ENCODE measurements around the gene PKHD1. TPM values are rescaled to one million over a fixed set of nuclear protein-coding genes. Genes with fewer than 3 reads are reported as not detected.

PKHD1 gene
- total RNA-seq, 2 donors from 2014 or later = not detected

- no peak for TF ChIP-seq CTCF (IDR thresholded peaks at IDR 0.05)
- H3K27me3 ChIP-seq = no peaks in the 10 kb centered on the region
- no peaks in the 10 kb centered on the region for H3K9me3 ChIP-seq
- no peak for DNase-seq (ENCODE audit: low spot score)
- H3K4me3 ChIP-seq = no peak overlapping the region
- no peaks in the 10 kb centered on the region for H3K36me3 ChIP-seq
- H3K27ac ChIP-seq = no peak overlapping the region
- no peaks in the 10 kb centered on the region for H3K4me1 ChIP-seq
Measured at GRCh38 chr6:51675020-51675921, 412.1 kb downstream of the PKHD1 start.

GRCh38 chr6:51663525-51663924 lies 423.9 kb downstream of the PKHD1 start:
- no peak for TF ChIP-seq CTCF (IDR thresholded peaks at IDR 0.05)
- no peak overlapping the region for H3K27ac ChIP-seq
- H3K4me1 ChIP-seq = no peaks in the 10 kb centered on the region
- H3K9me3 ChIP-seq = no peaks in the 10 kb centered on the region
- no peaks in the 10 kb centered on the region for H3K27me3 ChIP-seq
- no peak overlapping the region for H3K4me3 ChIP-seq
- DNase-seq (ENCODE audit: low spot score) = no peak
- H3K36me3 ChIP-seq = no peaks in the 10 kb centered on the region

GRCh38 chr6:51660767-51661166 lies 426.6 kb downstream of the PKHD1 start:
- no peak for TF ChIP-seq CTCF (IDR thresholded peaks at IDR 0.05)
- Histone ChIP-seq H3K4me3 (no peak overlapping the region), H3K27me3 (no peaks in the 10 kb centered on the region), H3K27ac (no peak overlapping the region), H3K9me3 (no peaks in the 10 kb centered on the region), H3K36me3 (no peaks in the 10 kb centered on the region), H3K4me1 (no peaks in the 10 kb centered on the region)
- no peak for DNase-seq (ENCODE audit: low spot score)

- H3K27me3 ChIP-seq = no peaks in the 10 kb centered on the region
- H3K36me3 ChIP-seq = no peaks in the 10 kb centered on the region
- no peak overlapping the region for H3K27ac ChIP-seq
- no peak overlapping the region for H3K4me3 ChIP-seq
- no peaks in the 10 kb centered on the region for H3K9me3 ChIP-seq
- no peaks in the 10 kb centered on the region for H3K4me1 ChIP-seq
- TF ChIP-seq CTCF (IDR thresholded peaks at IDR 0.05) = no peak
- DNase-seq (ENCODE audit: low spot score) = no peak
Measured at GRCh38 chr6:51657491-51657890, 429.9 kb downstream of the PKHD1 start.

- Histone ChIP-seq H3K4me1 (no peaks in the 10 kb centered on the region), H3K36me3 (no peaks in the 10 kb centered on the region), H3K9me3 (no peaks in the 10 kb centered on the region), H3K27me3 (no peaks in the 10 kb centered on the region), H3K27ac (no peak overlapping the region), H3K4me3 (no peak overlapping the region)
- DNase-seq (ENCODE audit: low spot score) = no peak
- no peak for TF ChIP-seq CTCF (IDR thresholded peaks at IDR 0.05)
Measured at GRCh38 chr6:51655517-51655916, 431.9 kb downstream of the PKHD1 start.

Measured in right atrium auricular region (tissue), 2 donors.